H1 (cell line): ENCODE measurements around the gene BIK.

Experiments
- JUND ChIP-seq: IDR thresholded peaks from 2 replicates; pipeline ENCODE4 v1.6.1; 2011; ENCODE audit warnings: mild to moderate bottlenecking, improper control_type of control experiment, low read length
- MAFK ChIP-seq: IDR thresholded peaks from 2 replicates; pipeline ENCODE4 v1.6.1; 2012; ENCODE audit warnings: low read depth, mild to moderate bottlenecking, improper control_type of control experiment, low read length
- TAF1 ChIP-seq: IDR thresholded peaks from 2 replicates; pipeline ENCODE4 v1.6.1; 2011; ENCODE audit warnings: mild to moderate bottlenecking, low read depth, low read length

DNA sequence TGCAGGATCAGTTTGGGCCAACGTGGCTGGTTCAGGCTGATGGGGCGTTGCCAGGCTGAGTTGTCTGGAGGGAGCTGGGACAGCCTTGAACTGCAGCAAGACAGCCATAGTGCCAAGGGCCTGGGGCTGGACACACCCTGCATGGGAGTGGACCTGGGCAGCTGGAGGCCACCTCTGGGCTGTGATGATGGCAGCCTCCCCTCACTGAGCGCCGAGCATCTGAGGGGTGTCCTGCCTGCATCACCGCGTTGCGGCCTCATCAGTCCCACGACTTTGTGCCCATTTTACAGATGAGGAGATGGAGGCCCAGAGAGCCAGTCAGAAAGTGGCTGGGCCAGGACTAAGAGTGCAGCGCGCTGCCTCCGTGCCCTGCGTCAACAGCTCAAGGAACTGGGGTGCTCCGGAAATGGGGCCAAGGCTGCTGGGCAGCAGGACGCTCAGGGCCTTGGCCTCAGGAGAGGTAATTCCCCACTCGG is 40.2 kb downstream of the BIK start:
- no peak for TF ChIP-seq JUND
- TF ChIP-seq TAF1, result no peak
- TF ChIP-seq MAFK, result no peak
